ENCODE measurements around the gene FAM9C.

- TF ChIP-seq POLR2A (IDR thresholded peaks at IDR 0.05), result no peak
- TF ChIP-seq CTCF (IDR thresholded peaks at IDR 0.05 in 4 of 5, conservative IDR thresholded peaks at IDR 0.05 in 1 of 5), result no peak
These were observed 55.6 kb downstream of the FAM9C start for GRCh38 chrX:12988797-12989196.
